Activated CD4-positive, alpha-beta T cell treated with anti-CD3 and anti-CD28 coated beads, Interleukin-2, amount 50 U/mL, for 4 hours (primary cell): ENCODE measurements around the gene HRNR.
A peak's percentile ranks its signal among the peaks of the same experiment; 100 is the strongest.
"Not testable (repeated sequence)": the region's sequence is repeated elsewhere in the genome, so short reads cannot be mapped to it uniquely, and the experiment has no call there.

Experiments
- DNase-seq, 2 experiments: peaks; one replicate each; pipeline ENCODE4 v3.0.0-alpha.2; 2020

Gene HRNR

GRCh38 chr1:152224093-152224492 lies at the start of gene HRNR:
HRNR (minus strand) TSS chr1:152224193; CDS start chr1:152223253, 940 bp downstream.
- DNase-seq: no peak

DNA sequence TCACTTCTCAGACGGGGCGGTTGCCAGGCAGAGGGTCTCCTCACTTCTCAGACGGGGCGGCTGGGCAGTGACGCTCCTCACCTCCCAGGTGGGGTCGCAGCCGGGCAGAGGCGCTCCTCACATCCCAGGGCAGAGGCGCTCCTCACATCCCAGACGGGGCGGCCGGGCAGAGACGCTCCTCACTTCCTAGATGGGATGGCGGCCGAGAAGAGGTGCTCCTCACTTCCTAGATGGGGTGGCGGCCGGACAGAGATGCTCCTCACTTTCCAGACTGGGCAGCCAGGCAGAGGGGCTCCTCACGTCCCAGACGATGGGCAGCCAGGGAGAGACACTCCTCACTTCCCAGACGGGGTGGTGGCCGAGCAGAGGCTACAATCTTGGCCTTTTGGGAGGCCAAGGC lies 32.4 kb upstream of the HRNR start:
- DNase-seq: not testable (repeated sequence)

- no peak for DNase-seq
These were observed 28.2 kb upstream of the HRNR start for GRCh38 chr1:152252157-152252556.

DNA sequence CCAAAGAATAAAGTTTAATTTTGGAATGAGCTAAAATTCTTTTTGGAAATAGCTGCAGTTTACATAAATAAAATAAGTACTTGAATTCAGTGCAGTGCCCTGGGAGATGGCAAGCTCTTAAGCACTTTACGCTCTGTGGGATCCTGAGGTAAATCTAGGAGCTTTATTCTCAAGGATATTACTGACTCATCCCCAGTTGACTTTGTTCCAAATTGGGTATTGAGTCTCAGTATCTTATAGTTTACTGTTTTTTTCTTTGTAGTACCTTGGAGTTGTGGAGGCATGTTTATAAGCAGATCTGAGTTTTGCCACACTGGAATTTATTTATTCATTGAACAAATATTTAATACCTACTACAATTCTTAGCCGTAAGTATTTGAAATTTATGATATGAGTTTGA lies 27.4 kb upstream of the HRNR start:
- DNase-seq: no peak

DNA sequence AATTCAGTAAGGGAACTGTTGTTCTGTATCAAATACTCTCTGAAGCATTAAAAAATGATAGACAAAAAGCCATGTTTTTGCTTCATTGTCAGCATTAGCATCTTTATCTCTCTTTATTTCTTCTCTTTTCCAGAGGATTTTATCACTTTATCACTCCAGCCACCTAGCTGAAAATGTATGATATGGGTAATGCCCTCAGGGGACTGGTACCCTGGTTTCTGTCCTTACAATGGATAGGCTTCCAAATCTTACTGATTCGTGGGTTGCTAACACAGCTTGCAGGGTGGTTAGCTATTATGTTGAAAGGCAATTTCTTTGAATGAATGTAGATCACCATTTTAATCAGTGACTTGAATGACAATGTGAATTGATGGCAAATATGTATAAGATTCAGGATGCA lies 23.3 kb upstream of the HRNR start:
- no peak for DNase-seq

GRCh38 chr1:152244576-152245273 lies 20.7 kb upstream of the HRNR start:
- DNase-seq: no peak

DNA sequence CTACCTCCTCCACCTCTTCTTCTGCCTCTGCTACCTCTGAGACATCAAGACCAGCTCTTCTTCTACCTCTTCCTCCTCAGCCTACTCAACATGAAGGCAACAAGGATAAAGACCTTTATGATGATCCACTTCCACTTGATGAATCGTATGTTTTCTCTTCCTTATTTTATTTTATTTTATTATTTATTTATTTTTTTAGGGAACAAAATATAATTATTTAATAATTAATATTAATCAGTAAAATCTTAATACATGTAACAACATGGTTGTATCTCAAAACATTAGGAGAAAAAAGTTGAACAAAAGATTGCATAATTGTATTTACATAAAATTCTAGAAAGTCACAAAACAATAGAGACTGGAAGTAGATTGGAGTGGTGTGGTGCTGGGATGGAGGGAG lies 13.1 kb upstream of the HRNR start:
- no peak for DNase-seq

GRCh38 chr1:152228831-152229230 lies 4.8 kb upstream of the HRNR start:
- DNase-seq: no peak

DNA sequence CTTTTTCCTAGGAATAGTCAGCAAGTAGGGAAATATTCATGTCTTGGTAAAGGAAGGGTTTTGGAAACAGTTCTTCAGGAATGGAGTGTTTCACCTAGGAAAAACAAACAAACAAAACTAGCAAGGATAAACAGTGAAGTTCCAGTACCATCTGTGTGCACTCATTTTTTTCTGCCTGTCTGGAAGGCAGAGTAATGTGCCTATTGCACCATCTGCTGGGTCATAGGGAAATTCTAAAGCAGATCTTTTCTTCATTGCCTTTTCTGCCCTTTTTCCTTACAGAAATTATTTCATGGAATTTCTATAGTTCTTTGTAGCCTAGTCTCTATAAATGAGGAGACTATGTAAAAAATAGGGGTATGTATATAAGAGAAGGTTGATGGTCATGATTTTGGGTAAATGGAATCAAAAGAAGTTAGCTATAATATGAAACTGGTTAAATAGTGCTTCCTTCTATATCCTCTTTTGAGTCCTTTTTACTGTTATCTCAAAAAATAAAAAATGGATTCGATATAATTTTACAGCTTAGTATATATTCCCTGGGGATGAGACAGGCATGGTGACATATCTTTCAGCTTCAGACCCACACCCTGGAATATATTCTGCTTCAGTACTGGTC lies 3.4 kb upstream of the HRNR start:
- DNase-seq: no peak

DNA sequence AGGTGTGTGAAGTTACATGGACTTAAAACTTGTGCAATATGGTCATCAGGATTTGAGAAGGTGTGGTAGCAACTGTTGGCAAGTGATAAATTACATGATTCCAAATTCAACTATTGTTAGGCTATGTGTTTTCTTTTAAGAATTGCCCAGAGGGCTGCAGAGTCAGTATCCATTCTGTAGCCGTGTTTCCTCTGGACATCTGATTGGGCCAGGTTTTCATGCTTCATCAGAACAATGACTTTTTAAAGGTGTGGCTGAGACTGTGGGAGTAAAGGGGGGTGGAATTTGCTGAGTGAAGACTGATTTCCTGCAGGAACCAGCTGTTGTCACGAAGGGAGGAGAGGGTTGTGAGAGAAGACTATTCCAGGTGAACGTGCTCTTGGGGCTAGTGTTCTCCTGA lies 1.7 kb upstream of the HRNR start:
- DNase-seq: no peak

DNA sequence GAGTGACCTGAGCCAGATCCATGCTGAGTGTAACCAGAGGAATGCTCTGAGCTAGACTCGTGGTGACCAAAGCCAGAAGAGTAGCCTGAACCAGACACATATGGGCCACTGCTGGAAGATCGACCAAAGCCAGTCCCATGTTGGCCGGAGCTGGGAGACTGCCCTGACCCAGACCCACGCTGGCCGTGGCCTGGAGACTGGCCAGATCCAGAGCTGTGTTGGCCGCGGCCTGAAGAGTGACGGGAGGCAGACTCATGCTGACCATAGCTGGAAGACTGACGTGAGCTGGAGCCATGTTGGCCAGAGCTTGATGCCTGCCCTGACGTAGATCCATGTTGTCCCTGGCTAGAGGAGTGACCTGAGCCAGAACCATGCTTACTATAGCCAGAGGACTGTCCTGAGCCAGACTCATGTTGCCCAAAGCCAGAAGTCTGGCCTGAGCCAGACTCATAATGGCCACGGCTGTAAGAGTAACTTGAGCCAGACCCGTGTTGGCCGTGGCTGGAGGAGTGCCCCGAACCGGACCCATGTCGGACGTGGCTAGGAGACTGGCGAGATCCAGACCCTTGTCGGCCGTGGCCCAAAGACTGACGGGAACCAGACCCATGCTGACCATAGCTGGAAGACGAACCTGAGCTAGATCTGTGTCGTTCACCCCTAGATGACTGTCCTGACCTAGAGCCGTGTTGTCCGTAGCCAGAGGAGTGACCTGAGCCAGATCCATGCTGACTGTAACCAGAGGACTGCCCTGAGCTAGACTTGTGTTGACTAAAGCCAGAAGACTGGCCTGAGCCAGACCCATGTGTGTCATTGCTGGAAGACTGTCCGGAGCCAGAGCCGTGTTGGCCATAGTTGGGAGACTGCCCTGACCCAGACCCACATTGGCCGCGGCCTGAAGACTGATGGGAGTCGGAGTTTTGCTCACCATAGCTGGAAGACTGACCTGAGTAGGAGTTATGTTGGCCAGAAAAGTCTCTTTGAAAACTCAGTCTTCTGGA lies 3.5 kb downstream of the HRNR start:
- no peak for DNase-seq

DNA sequence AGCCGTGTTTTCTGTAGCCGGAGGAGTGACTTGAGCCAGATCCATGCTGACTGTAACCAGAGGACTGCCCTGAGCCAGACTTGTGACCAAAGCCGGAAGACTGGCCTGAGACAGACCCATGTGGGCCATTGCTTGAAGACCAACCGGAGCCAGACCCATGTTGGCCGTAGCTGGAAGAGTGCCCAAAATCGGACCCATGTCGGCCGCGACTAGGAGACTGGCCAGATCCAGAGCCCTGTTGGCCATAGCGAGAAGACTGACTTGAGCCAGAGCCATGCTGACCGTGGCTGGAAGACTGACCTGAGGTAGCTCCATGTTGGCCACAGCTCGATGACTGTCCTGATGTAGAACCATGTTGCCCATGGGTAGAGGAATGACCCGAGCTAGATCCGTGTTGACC lies 4.6 kb downstream of the HRNR start:
- not testable (repeated sequence) for DNase-seq

GRCh38 chr1:152218762-152219436 lies 5.1 kb downstream of the HRNR start:
- DNase-seq: no peak

DNA sequence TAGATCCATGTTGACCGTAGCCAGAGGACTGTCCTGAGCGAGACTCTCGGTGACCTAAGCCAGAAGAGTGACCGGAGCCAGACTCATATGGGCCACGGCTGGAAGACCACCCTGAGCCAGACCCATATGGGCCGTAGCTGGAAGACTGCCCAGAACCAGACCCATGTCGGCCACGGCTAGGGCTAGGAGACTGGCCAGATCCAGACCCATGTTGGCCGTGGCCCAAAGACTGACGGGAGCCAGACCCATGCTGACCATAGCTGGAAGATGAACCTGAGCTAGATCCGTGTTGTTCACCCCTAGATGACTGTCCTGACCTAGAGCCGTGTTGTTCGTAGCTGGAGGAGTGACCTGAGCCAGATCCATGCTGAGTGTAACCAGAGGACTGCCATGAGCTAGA lies 8.4 kb downstream of the HRNR start:
- not testable (repeated sequence) for DNase-seq

DNA sequence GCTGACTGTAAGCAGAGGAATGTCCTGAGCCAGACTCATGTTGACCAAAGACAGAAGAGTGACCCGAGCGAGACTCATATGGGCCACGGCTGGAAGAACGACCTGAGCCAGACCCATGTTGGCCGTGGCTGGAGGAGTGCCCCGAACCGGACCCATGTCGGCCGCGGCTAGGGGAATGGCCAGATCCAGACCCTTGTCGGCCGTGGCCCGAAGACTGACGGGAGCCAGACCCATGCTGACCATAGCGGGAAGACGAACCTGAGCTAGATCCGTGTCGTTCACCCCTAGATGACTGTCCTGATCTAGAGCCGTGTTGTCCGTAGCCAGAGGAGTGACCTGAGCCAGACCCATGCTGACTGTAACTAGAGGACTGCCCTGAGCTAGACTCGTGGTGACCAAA lies 9.1 kb downstream of the HRNR start:
- not testable (repeated sequence) for DNase-seq

GRCh38 chr1:152198982-152199381 lies 25.0 kb downstream of the HRNR start:
- no peak for DNase-seq

DNA sequence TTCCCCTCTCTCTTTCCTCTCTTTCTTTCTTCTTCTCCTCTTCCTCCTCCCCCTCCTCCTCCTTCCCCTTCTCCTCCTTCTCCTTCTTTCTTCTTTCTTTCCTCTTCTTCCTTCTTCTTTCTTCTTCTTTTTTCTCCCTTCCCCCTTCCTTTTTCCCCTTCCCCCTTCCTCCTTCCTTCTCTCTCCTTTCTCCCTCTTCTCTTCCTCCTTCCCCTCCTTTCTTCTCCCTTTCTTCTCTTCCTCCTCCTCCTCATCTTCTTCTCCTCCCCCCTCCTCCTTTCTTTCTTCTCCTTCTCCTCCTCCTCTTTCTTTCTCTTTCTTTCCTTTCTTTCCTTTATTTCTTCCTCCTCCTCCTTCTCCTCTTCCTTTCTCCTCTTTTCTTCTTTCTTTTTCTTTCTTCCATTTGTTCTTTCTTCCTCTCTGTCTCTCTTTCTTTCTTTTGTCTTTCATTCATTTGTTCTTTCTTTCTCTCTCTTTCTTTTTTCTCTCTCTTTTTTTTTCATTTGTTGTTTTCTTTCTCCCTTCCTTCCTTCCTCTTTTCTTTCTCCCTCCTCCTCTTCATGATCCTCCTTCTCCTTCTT lies 26.5 kb downstream of the HRNR start:
- DNase-seq: no peak

GRCh38 chr1:152191711-152192110 lies 32.3 kb downstream of the HRNR start:
- DNase-seq: no peak

GRCh38 chr1:152191260-152191659 lies 32.7 kb downstream of the HRNR start:
- no peak for DNase-seq

GRCh38 chr1:152190589-152190988 lies 33.4 kb downstream of the HRNR start:
- DNase-seq: no peak

- DNase-seq: peak; percentile 62 to 70
These were observed 34.1 kb downstream of the HRNR start for GRCh38 chr1:152189657-152190442.
